Mesendoderm (in vitro differentiated cells): ENCODE results near the gene EIF4E2.

ENCODE experiments used
- DNase-seq: peaks from one replicate; pipeline ENCODE4 v3.0.0; 2013
- H2AK5ac ChIP-seq: 2 replicates; pipeline ENCODE4 v1.6.1; 2013; ENCODE audit warnings: low read length, inconsistent platforms
- H2BK120ac ChIP-seq: 2 replicates; pipeline ENCODE4 v1.6.1; 2013; ENCODE audit warnings: low read depth, mild to moderate bottlenecking, low read length, moderate library complexity, mixed read lengths
- H2BK15ac ChIP-seq: replicated peaks from 2 replicates; pipeline ENCODE4 v1.6.1; 2013; ENCODE audit warnings: low read depth, mild to moderate bottlenecking, moderate library complexity
- H2BK5ac ChIP-seq: 2 replicates; pipeline ENCODE4 v1.6.1; 2013; ENCODE audit warnings: low read length, inconsistent platforms
- H3K18ac ChIP-seq: 2 replicates; pipeline ENCODE4 v1.6.1; 2013; ENCODE audit warnings: mild to moderate bottlenecking, low read length, mixed read lengths
- H3K23ac ChIP-seq: one replicate; pipeline ENCODE4 v1.6.1; 2013; ENCODE audit warnings: low read length
- H3K27ac ChIP-seq: 2 replicates; pipeline ENCODE4 v1.5.1; 2013; ENCODE audit warnings: low read depth, mild to moderate bottlenecking, inconsistent platforms, low read length, moderate library complexity
- H3K27me3 ChIP-seq: 2 replicates; pipeline ENCODE4 v1.6.1; 2013; ENCODE audit warnings: low read length, control low read depth, mild to moderate bottlenecking, inconsistent platforms; ENCODE audit not compliant: insufficient read depth, poor library complexity
- H3K36me3 ChIP-seq: 2 replicates; pipeline ENCODE4 v1.6.1; 2013; ENCODE audit warnings: low read length, inconsistent platforms; ENCODE audit not compliant: control insufficient read depth, insufficient read depth
- H3K4ac ChIP-seq: one replicate; pipeline ENCODE4 v1.6.1; 2013; ENCODE audit warnings: low read depth, mild to moderate bottlenecking, low read length, moderate library complexity
- H3K4me1 ChIP-seq: 2 replicates; pipeline ENCODE4 v1.6.1; 2013; ENCODE audit warnings: low read depth, low read length, inconsistent platforms; ENCODE audit not compliant: control insufficient read depth
- H3K4me2 ChIP-seq: 2 replicates; pipeline ENCODE4 v1.6.1; 2013; ENCODE audit warnings: low read length
- H3K4me3 ChIP-seq: 2 replicates; pipeline ENCODE4 v1.5.1; 2013; ENCODE audit warnings: mild to moderate bottlenecking, low read length
- H3K56ac ChIP-seq: one replicate; pipeline ENCODE4 v1.6.1; 2013; ENCODE audit warnings: low read length
- H3K79me1 ChIP-seq: 2 replicates; pipeline ENCODE4 v1.6.1; 2013; ENCODE audit warnings: low read length, inconsistent platforms
- H3K79me2 ChIP-seq: 2 replicates; pipeline ENCODE4 v1.6.1; 2013; ENCODE audit warnings: mild to moderate bottlenecking, low read length; ENCODE audit not compliant: control insufficient read depth, insufficient read depth
- H3K9ac ChIP-seq: 2 replicates; pipeline ENCODE4 v1.6.1; 2013; ENCODE audit warnings: low read length, inconsistent platforms
- H4K5ac ChIP-seq: one replicate; pipeline ENCODE4 v1.6.1; 2013; ENCODE audit warnings: low read length
- H4K8ac ChIP-seq: one replicate; pipeline ENCODE4 v1.6.1; 2013; ENCODE audit warnings: low read depth, mild to moderate bottlenecking, control low read depth, low read length, moderate library complexity
- WGBS: extraction: QIAGEN DNeasy Blood & Tissue Kit; methylation state at CpG from one replicate; pipeline ENCODE4 v1.1.7; 2013; ENCODE audit warnings: low lambda C conversion rate, missing lambda C conversion rate; ENCODE audit not compliant: insufficient coverage; ENCODE audit errors: extremely low coverage; 5-methylcytosine and 5-hydroxymethylcytosine counted together

The EIF4E2 gene

GRCh38 chr2:232541961-232542714, 8.4 kb upstream of the EIF4E2 start:
- Histone ChIP-seq H3K18ac (no peak overlapping the region), H3K36me3 (no peaks in the 10 kb centered on the region)
- no peak for DNase-seq

GRCh38 chr2:232542715-232543467, 7.6 kb upstream of the EIF4E2 start:
- peaks cover 2% of the 10 kb centered on the region for H3K4me1 ChIP-seq
- no peak overlapping the region for H2BK5ac ChIP-seq
- no peak overlapping the region for H3K9ac ChIP-seq
- no peaks in the 10 kb centered on the region for H3K79me2 ChIP-seq
- H3K18ac ChIP-seq: no peak overlapping the region
- peaks cover 6% of the 10 kb centered on the region for H3K79me1 ChIP-seq
- H4K8ac ChIP-seq: no peak overlapping the region
- no peak overlapping the region for H2AK5ac ChIP-seq
- no peak for DNase-seq
- no peak overlapping the region for H4K5ac ChIP-seq
- H3K4me3 ChIP-seq: no peak overlapping the region
- H3K27ac ChIP-seq: no peak overlapping the region
- no peak overlapping the region for H3K4ac ChIP-seq
- no peaks in the 10 kb centered on the region for H3K27me3 ChIP-seq
- no peak overlapping the region for H3K23ac ChIP-seq
- H3K36me3 ChIP-seq: no peaks in the 10 kb centered on the region
- no peak overlapping the region for H2BK120ac ChIP-seq
- H3K56ac ChIP-seq: no peak overlapping the region
- no CpG with 5 or more reads among the region's 20 CpGs for WGBS
- no peak overlapping the region for H2BK15ac ChIP-seq
- no peak overlapping the region for H3K4me2 ChIP-seq

More at GRCh38 chr2:232541961-232542714, 8.4 kb upstream of the EIF4E2 start:
- no peak overlapping the region for H3K56ac ChIP-seq
- no peak overlapping the region for H3K4me2 ChIP-seq
- H3K4ac ChIP-seq: no peak overlapping the region
- H3K79me1 ChIP-seq: peaks cover 3% of the 10 kb centered on the region
- no peaks in the 10 kb centered on the region for H3K79me2 ChIP-seq
- H3K4me1 ChIP-seq: peaks cover 2% of the 10 kb centered on the region
- no peak overlapping the region for H2BK5ac ChIP-seq
- H2BK15ac ChIP-seq: no peak overlapping the region
- H3K4me3 ChIP-seq: no peak overlapping the region
- no peak overlapping the region for H3K9ac ChIP-seq
- no CpG with 5 or more reads among the region's 9 CpGs for WGBS
- no peak overlapping the region for H2BK120ac ChIP-seq
- H3K27ac ChIP-seq: no peak overlapping the region
- H3K23ac ChIP-seq: no peak overlapping the region
- no peaks in the 10 kb centered on the region for H3K27me3 ChIP-seq
- no peak overlapping the region for H4K5ac ChIP-seq
- no peak overlapping the region for H2AK5ac ChIP-seq
- no peak overlapping the region for H4K8ac ChIP-seq

- Histone ChIP-seq H3K4ac (no peak overlapping the region), H2BK120ac (no peak overlapping the region), H3K9ac (no peak overlapping the region), H3K79me2 (no peaks in the 10 kb centered on the region), H3K79me1 (peaks cover 6% of the 10 kb centered on the region), H3K27me3 (no peaks in the 10 kb centered on the region), H4K5ac (no peak overlapping the region), H3K23ac (no peak overlapping the region), H3K4me1 (no peaks in the 10 kb centered on the region), H3K4me3 (no peak overlapping the region), H3K56ac (no peak overlapping the region), H2BK5ac (no peak overlapping the region), H3K27ac (no peak overlapping the region), H4K8ac (no peak overlapping the region), H3K4me2 (no peak overlapping the region), H3K18ac (no peak overlapping the region), H2AK5ac (no peak overlapping the region), H2BK15ac (no peak overlapping the region), H3K36me3 (no peaks in the 10 kb centered on the region)
- DNase-seq: no peak
- no CpG with 5 or more reads among the region's 14 CpGs for WGBS
These were observed 7.0 kb upstream of the EIF4E2 start for GRCh38 chr2:232543491-232543890.

- no peak overlapping the region for H3K18ac ChIP-seq
- H2BK120ac ChIP-seq: no peak overlapping the region
- H3K4me1 ChIP-seq: no peaks in the 10 kb centered on the region
- no peaks in the 10 kb centered on the region for H3K79me2 ChIP-seq
- H3K56ac ChIP-seq: no peak overlapping the region
- no peak overlapping the region for H3K23ac ChIP-seq
- H3K4ac ChIP-seq: no peak overlapping the region
- H3K4me3 ChIP-seq: no peak overlapping the region
- no CpG with 5 or more reads among the region's 19 CpGs for WGBS
- H3K27ac ChIP-seq: no peak overlapping the region
- peaks cover 6% of the 10 kb centered on the region for H3K79me1 ChIP-seq
- no peaks in the 10 kb centered on the region for H3K27me3 ChIP-seq
- H2BK15ac ChIP-seq: no peak overlapping the region
- H3K9ac ChIP-seq: no peak overlapping the region
- H2AK5ac ChIP-seq: no peak overlapping the region
- no peak overlapping the region for H2BK5ac ChIP-seq
- no peaks in the 10 kb centered on the region for H3K36me3 ChIP-seq
- DNase-seq: no peak
- no peak overlapping the region for H4K5ac ChIP-seq
- no peak overlapping the region for H3K4me2 ChIP-seq
- no peak overlapping the region for H4K8ac ChIP-seq
These were observed 6.4 kb upstream of the EIF4E2 start for GRCh38 chr2:232543928-232544631.

GRCh38 chr2:232544674-232545073, 5.8 kb upstream of the EIF4E2 start:
- no peak overlapping the region for H2AK5ac ChIP-seq
- no peak overlapping the region for H3K23ac ChIP-seq
- H3K56ac ChIP-seq: no peak overlapping the region
- no peaks in the 10 kb centered on the region for H3K79me2 ChIP-seq
- H3K27me3 ChIP-seq: no peaks in the 10 kb centered on the region
- H2BK120ac ChIP-seq: no peak overlapping the region
- H3K4ac ChIP-seq: no peak overlapping the region
- H4K5ac ChIP-seq: no peak overlapping the region
- no peak overlapping the region for H2BK15ac ChIP-seq
- no peaks in the 10 kb centered on the region for H3K36me3 ChIP-seq
- no CpG with 5 or more reads among the region's 6 CpGs for WGBS
- H3K9ac ChIP-seq: no peak overlapping the region
- no peak overlapping the region for H4K8ac ChIP-seq
- H3K4me1 ChIP-seq: no peaks in the 10 kb centered on the region
- H3K4me3 ChIP-seq: no peak overlapping the region
- DNase-seq: no peak
- peaks cover 6% of the 10 kb centered on the region for H3K79me1 ChIP-seq
- H3K4me2 ChIP-seq: no peak overlapping the region
- no peak overlapping the region for H3K27ac ChIP-seq
- no peak overlapping the region for H3K18ac ChIP-seq
- H2BK5ac ChIP-seq: no peak overlapping the region
